ENCODE measurements around the gene LYPLA2.

DNA sequence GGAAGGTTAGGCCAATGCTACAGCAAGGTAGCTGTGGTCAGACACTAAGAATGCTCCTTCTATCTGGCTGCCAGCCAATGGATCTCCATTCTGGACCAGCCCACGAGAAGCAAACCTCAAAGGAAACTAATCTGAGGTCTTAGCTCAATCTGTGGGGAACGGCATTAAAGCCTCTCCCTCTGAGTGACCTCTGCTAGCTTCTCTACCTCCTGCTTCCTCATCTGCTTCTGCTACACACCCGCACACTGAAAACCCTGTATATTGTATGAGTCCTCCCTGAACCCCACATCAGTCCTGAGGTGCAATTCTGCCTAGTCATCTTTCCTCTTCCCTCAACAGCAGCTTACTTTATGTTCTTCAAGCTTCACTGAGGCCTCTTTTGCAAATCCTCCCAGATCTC is 16.5 kb downstream of the LYPLA2 start:
- no peak for TF ChIP-seq CTCF (IDR thresholded peaks at IDR 0.05; ENCODE audit: extremely low read depth in 1 of 2, insufficient read depth in 1 of 2, low read depth in 1 of 2, low read length in 2 of 2)
- no peak for TF ChIP-seq POLR2A (IDR thresholded peaks at IDR 0.05; ENCODE audit: low read depth, low read length)
